Activated CD8-positive, alpha-beta memory T cell treated with anti-CD3 and anti-CD28 coated beads for 1 hour (primary cell): ENCODE data around the gene KAT7.
"Not testable (repeated sequence)": the region's sequence is repeated elsewhere in the genome, so short reads cannot be mapped to it uniquely, and the experiment has no call there.

Experiments used
- DNase-seq, 2 donors: peaks; one replicate each; pipeline ENCODE4 v3.0.0-alpha.2; 2020; ENCODE audit warnings: low read depth in 1 of 2; ENCODE audit errors: extremely low read depth in 1 of 2

Gene KAT7

DNA sequence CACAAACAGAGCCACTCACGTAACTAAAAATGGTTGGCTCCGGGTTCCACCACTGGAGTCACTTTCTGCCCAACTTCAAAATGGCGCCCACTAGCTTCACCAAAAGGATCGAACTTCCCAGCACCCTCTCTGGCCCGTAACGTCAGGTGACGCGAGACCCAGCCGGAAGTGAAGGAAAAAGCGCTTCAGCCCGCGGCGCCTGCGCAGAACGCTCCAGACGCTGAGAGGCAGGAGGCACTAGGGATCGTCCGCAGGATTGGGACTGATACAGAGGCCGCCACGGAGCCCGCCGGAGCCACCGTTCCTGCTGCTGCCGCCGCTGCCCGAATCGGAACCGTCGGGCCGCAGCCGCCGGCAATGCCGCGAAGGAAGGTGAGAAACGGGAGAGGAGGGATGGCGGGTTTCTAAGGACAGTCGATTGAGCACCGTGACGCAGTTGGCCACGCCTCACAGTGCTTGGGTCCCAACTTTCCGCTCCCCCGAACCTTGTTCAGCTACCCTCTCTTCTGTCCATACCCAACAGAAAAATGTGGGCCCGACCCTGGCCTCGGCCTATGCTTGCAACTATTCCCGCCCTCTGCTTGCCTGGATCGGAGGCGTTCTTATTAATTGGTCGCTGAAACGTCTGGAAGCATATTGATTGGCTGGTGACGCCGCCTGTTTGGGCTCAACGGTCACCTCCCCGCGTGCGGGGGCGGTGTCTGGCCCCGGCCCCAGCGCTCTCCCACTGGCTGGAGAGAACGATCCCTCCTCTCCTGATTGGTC is at the start of gene KAT7:
TSS of gene KAT7 (plus strand) at position 204 of the 765 bp plus-strand sequence. CDS start at position 358, 154 bp downstream.
- peak; percentile 94 to 95 for DNase-seq

GRCh38 chr17:49739641-49740271 is 48.7 kb upstream of the KAT7 start:
- DNase-seq: peak; percentile 91 to 92

GRCh38 chr17:49741009-49741691 is 47.3 kb upstream of the KAT7 start:
- no peak for DNase-seq

DNA sequence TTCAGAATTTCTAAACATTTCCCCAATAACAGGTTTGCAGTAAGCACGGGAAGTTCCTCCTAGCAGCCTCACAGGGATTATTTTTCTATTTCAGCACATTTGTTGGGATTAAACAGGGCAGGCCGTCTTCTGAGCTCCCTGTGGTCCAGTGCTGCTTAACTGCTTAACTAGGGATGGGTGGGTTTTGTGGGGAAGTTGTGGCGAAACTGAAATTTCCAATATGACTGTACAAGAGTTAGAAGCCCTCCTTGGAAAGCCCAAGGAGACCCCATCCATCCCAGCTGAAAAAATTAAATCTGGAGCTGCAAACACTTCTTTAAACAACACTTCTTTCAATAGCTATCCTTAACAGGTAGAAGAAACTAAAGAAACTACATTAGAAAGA is 46.8 kb upstream of the KAT7 start:
- no peak for DNase-seq

- DNase-seq: no peak
These were observed 46.3 kb upstream of the KAT7 start for GRCh38 chr17:49742166-49742638.

- DNase-seq: no peak
These were observed 43.0 kb upstream of the KAT7 start for GRCh38 chr17:49745175-49746139.

- DNase-seq: no peak
These were observed 41.5 kb upstream of the KAT7 start for GRCh38 chr17:49746791-49747490.

GRCh38 chr17:49747632-49748031 is 40.8 kb upstream of the KAT7 start:
- no peak for DNase-seq

GRCh38 chr17:49748223-49748622 is 40.3 kb upstream of the KAT7 start:
- DNase-seq: no peak

GRCh38 chr17:49748791-49749190 is 39.7 kb upstream of the KAT7 start:
- peak in 1 of 2 donors; percentile 26 for DNase-seq

- no peak for DNase-seq
These were observed 38.8 kb upstream of the KAT7 start for GRCh38 chr17:49749730-49750129.

- no peak for DNase-seq
These were observed 36.0 kb upstream of the KAT7 start for GRCh38 chr17:49752508-49752907.

DNA sequence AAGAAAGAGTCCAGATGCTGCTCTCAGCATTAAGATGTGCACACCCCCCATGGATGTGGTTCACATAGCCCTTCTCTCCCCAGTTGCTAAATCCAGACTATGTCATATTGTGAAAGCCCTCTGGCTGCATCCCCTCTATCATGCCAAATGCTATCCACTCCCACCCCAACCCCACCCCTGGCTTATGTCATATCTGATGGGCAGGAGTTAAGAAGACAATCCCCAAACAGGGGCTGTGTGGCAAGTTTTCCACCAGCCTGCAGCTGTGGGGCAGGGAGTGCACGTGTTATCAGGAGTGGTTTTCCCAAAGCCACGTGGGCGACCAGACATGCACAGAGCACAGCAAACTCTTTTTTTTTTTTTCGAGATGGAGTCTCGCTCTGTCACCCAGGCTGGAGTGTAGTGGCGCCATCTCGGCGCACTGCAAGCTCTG is 34.5 kb upstream of the KAT7 start:
- DNase-seq: no peak

- DNase-seq: no peak
These were observed 32.7 kb upstream of the KAT7 start for GRCh38 chr17:49755663-49756283.

DNA sequence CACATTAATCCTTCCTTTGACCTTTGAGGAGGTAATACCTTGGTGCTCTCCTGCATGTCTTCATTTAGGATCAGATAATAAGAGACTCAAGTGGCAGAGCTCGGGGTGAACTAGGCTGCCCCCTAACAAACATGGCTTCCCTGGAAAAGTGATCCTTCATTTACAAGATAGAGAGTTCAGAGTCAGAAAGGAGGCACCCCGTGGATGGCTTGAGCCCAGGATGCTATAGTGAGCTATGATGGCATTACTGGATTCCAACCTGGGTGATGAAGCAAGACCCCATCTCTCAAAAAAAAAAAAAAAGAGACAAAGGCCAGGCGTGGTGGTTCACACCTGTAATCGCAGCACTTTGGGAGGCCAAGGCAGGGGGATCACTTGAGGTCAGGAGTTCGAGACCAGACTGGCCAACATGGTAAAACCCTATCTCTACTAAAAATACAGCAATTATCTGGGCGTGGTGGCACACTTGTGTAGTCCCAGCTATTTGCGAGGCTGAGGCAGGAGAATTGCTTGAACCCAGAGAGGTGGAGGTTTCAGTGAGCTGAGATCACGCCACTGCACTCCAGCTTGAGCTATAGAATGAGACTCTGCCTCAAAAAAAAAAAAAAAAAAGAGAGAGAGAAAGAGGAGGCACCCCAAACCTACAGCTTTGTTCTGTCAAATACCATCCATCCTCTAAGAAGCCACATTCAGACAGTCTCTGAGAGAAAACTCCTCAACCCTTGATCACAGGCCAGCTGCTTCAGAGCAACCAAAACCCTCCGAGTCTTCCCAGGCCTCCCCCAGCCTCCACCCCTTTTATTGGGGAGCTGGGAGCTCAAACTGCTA is 31.9 kb upstream of the KAT7 start:
- DNase-seq: no peak

- no peak for DNase-seq
These were observed 31.2 kb upstream of the KAT7 start for GRCh38 chr17:49757151-49757777.

- DNase-seq: not testable (repeated sequence)
These were observed 29.9 kb upstream of the KAT7 start for GRCh38 chr17:49758464-49759010.

DNA sequence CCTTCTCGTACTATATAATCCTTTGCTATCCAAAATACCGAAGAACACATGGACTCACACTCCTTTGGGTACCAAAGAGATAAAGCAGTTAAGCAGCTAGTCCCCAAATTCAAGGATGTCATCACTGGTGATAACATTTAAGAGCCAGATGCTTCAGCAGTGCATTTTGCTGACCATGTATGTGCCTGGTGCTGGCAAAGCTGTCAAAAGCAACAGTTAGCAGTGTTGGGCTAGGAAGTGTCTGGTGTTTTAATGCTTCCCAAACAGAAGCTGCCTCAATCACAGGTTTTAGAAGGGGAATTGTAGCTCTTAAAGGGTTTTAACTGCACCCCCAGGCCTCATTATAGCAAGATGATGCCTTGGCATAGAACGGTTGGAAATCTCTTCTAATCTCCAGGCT is 29.3 kb upstream of the KAT7 start:
- DNase-seq: no peak
